ENCODE data around the gene OLFML1.

OLFML1 gene

DNA sequence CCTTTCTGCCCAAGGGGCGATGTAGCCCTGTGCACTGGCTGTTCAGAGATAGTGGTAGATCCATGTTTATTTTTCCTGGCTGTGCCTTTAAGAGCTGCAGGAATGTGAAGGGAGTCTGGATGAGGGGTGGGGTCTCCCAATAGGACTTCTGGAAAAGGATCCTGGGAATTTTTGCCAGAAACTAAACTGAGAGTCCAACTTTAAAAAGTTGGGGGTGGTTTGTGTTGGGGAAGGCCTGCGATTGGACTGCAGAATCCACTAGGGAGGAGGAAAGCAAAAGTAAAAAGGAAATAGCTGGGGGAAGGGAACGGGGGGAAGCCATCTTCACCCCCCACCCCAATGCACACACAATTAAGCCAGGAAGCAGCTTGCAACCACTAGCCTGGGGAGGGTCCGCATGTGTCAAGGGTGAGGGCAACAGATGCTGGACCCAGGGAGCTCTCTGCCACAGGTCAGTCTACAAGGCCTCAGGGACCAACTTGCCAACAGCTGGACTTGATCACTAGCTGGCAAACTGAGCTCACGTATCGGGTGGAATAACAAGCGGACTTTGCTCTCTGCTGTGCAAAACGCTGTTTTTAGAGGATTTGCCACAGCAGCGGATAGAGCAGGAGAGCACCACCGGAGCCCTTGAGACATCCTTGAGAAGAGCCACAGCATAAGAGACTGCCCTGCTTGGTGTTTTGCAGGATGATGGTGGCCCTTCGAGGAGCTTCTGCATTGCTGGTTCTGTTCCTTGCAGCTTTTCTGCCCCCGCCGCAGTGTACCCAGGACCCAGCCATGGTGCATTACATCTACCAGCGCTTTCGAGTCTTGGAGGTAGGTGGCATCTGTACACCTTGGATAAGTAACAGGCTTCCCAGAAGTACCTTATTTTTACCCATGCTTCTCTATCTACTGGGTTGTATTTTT, at the start of gene OLFML1:
OLFML1 (plus strand) TSS at position 321 of the 912 bp plus-strand sequence; CDS start at position 691, 370 bp downstream.
- no peak for DNase-seq (ENCODE audit: low spot score)

DNA sequence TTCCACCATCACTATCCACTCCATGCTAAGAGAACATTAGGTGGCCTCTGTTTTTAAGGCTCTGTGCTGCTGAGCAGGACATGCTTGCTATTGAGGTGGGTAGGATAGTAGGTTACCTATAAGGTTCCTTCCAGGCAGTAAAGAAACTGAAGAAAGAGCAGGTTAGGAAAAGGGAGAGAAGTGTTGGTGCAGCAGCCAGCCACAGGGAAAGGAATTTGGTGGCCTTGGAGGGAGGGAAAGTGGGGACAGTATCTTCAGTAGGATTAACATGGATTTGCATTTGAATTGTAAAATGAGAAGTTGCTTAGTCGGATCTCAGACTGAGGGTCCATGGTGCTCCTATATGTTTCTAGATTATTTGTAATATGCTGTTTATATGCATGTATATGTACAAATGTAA, 49.2 kb upstream of the OLFML1 start:
- no peak for DNase-seq (ENCODE audit: low spot score)

DNA sequence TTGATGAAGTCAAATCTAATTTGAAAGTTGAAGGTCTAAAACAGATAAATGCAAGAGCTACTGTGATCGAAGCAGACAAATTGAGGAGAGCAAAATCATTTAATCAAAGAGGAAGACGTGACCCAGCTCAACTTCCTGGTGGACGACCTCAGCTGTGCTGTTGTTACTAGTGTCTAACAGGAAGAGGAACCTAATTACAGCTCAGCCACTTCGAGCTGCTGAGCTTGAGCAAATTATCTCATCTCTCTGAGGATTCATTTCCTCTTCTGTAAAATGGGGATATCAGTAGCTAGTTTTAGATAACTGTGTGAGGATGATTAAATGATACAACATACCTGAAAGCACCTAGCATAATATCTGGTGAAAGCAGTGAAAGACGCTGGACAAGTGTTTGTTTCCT, 48.6 kb upstream of the OLFML1 start:
- DNase-seq (ENCODE audit: low spot score): peak; percentile 34

DNA sequence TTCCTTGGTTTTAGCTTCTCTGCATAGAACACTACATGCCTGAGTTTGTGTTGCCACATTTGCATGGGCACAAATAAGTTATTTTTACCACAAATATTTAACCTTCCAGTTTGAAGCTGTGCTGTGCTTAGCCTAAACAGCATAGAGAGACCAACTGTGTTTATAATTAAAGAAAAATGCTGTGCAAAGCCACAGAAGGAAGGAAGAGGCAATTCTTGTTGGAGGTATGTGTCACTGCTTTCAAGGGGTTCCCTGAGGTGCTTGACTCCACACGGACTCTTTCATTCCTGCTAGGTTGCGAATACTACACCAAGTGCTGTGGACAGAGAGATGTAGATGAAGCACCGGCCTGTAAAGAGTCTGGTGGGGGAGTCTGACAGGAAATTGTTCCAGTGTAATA, 47.6 kb upstream of the OLFML1 start:
- no peak for DNase-seq (ENCODE audit: low spot score)

DNA sequence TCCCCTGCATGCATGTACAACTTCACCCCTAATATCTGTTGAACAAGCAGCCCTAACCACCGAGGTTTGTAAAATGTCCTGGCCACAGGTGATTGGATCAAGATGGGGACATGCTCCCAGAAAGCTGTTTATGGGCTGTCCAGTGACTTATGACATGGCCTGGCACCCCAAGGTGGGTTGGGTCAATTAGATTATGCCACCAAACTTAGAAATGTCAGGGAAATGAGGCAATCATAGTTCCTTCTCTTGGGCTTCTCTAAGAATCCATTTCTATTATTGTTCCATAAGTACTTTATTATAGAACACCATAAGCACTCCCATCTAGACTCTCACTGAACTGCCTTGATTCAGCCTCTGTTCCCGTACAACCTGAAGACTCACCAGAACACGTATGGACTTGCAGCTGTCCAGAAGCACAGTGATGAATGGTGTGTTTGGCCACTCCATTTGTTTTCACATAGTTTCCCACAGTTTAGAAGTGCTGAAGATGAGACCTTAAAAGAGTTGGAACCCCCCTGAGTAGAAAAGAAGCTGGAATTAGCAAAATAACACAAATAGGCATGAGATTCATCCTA, 45.5 kb upstream of the OLFML1 start:
- no peak for DNase-seq (ENCODE audit: low spot score)

DNA sequence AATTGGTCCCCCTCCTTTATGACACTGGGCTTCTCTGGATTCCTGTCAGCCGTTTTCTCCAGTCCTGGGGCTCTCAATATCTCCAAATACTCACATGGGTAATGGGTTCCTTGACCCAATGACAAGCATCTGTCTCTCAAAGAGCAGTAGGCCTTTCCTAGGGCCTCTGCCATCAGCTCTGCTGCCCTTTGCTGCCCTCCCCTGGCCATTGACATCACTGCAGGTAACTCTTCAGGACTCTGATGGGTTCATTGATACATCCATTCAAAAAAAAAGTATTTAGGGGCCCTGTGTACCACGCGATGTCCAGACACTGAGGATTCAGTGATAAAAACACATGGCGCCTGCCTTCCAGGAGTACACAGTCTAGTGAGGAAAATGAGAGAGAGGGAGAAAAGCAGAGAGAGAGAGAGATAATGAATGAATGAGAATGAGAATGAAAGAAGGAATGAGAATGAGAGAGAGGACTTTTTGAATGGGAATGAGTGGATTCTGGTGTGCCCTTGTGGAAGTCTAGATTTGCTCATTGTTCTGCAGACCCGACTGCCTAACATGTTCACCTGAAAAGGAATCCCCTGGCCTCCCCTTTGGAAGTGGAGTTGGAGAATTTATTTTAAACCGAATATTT, 42.6 kb upstream of the OLFML1 start:
- peak; percentile 66 for DNase-seq (ENCODE audit: low spot score)

DNA sequence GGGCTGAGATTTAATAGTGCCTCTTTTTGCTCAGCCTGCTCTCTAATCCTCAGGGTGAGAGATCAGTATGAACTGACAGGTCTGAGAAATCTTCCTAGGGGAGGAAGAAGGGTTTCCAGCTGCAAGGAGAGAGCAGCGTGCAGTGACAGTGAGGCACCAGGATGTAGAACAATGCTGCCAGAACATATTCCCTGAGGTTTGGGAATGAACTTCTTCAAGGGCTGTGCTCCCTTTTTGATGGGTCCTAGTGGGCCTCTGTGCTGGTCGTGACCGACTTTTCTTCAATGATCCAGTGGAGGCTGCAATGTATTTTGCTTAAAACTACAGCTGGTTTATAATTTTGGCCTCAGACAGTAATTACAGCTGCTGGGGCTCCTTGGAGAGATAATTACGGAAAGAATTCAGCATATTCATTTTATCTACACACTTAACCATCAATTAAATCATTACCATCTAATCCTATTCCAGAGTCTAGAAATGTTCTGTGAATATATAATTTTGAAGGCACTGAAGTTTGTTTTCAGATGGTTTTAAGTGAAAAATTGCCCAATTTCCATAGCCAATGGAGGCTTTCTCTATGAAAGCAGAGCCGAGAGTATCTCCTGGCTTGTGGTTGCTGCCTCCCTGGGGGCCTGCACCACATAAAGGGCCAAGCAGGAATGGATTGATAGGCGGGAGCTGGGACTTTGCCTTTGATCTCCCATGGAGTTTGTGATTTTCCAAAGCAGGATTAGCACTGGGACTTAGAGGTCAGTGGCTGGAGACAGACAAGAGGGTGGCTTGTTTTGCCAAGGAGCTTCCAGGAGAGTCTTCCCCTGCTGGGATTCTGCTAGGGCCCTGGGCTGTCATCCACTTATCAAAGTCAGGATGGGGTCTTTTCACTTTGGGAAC, 41.0 kb upstream of the OLFML1 start:
- no peak for DNase-seq (ENCODE audit: low spot score)

DNA sequence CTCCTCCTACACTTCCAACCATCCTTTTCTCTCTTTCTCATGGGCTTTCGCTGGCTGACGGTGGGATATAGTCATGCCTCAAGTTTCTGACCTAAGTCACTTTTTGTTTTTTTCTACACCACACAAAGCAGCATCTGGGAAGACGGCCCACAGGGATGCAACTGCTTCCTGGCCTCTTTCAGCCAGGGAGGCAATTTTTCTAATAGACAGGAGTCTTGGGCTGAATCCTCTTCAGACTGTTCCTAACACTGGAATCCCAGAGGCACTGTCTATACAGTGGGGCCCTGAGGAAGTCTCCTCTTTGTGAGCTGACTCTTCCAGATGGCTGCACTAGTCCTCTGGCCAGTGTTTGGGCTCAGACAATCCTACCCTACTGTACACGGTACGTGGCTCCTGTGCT, 39.7 kb upstream of the OLFML1 start:
- no peak for DNase-seq (ENCODE audit: low spot score)

DNA sequence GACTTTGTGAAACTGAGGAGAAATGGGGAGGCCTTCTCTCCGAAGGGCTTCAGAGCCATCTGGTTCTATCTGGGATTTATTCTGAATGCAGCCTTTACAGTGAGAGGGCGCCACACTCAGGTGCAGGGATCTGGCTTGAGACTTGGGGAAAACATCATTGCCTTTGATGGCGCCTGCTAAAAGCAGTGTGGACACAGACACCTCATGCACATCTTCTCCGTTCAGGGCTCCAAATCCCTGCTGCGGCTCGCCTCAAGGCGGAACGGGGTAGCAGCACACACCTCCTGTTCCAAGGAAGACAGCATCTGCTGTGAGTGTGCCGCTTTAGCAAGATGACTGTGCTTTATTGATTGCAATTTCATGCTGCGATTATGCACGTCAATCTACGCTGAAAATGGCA, 37.1 kb upstream of the OLFML1 start:
- no peak for DNase-seq (ENCODE audit: low spot score)

DNA sequence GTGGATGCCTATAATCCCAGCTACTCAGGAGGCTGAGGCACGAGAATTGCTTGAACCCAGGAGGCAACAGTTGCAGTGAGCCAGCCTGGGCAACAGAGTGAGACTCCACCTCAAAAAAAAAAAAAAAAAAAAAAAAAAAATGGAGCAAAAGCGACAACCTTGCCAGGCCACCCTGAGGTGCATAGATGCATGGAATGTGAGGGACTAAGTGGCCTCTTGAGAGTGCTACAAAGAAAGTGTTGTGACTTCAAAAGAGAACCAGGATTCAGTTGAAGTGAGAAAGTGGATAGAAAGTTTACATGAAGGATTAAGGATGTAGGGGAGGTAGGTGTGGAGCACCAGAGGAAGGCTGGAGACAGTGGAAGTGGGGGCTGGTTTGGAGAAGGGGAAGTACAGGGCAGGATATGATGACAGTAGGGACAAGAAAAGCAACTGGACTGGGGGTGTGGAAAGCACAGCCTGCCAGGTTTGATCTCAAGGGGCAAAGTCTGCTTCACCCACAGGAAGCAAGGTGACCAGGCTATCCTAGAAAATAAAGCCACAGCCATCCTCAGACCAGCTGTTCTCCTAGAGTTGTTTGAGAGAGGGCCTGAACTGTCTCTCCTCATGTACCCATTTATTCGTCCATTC, 36.0 kb upstream of the OLFML1 start:
- no peak for DNase-seq (ENCODE audit: low spot score)

DNA sequence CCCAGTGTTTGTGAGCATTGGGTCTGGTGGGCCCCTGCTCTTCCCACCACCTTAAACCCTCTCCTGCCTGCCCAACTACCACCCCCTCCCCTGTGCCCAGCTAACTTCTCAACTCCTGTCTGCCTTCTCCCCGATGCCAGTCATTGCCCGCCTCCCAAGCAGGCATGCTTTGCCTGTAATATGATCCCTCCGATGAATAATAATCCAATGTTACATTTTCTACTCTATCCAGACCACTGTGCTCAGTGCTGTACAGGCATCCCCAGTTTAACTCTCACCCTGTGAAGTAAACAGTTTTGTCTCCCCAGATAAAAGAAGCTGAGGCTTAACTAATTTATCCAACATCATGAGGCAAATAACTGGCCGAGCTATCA, 35.5 kb upstream of the OLFML1 start:
- DNase-seq (ENCODE audit: low spot score): no peak

DNA sequence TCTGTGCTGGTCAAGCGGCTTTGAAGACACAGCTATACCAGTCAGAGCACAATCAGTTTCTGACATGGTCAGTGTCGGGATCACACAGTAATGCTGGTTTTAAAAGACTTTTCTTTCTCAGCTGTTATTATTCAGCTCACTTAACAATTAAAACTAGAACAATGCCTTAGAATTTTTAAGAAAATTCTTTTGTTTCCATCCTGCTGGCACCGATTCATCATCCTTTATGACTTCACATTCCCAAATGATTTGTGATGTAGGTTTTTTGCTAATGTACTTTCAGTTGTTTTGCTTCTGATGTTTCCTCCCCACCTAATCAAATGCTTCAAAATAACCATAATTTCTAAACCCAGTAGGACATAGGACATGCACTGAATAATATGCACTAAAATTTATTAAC, 34.5 kb upstream of the OLFML1 start:
- DNase-seq (ENCODE audit: low spot score): no peak

DNA sequence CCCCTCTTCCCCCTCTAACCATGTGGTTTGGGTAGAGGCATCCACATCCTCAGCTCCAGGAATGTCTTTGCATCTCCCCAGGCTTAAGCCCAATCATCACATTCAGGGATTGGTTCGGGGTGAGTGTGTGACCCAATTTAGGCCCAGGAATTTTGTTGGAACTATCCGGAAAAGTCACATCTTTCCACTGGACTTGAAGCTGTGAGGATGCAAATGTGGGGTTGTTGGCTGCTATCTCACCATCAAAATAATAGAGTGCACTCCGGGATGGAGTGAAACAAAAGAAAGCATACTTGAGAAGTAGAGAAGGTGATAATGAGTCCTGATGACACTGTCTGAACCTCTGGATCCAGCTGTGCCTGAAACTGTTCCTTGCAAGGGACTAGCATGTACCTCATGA, 33.8 kb upstream of the OLFML1 start:
- DNase-seq (ENCODE audit: low spot score): no peak

DNA sequence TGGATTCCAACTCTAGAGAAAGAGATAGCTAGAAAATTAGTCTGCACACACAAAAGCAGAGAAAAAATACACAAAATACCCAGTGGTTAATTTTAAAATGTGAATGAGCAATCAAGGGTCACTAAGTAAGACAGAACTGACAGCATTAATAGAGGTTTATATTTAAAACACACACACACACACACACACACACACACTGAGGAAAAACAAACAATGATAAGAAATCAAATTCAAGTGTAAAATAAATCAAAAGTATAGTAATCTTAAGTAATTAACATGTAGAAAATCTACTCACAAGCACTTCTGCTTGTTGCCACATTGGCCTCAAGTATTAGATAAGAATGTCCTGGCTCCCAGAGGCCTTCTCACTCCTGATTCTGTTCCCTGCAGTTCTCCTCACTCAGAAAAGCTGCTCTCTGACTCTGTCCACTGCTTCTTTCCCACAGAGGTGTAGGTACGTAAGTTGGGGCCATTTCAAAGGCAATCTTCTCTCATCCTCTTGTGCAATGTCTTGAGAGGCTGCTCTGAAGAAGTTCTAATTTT, 33.3 kb upstream of the OLFML1 start:
- DNase-seq (ENCODE audit: low spot score): no peak

DNA sequence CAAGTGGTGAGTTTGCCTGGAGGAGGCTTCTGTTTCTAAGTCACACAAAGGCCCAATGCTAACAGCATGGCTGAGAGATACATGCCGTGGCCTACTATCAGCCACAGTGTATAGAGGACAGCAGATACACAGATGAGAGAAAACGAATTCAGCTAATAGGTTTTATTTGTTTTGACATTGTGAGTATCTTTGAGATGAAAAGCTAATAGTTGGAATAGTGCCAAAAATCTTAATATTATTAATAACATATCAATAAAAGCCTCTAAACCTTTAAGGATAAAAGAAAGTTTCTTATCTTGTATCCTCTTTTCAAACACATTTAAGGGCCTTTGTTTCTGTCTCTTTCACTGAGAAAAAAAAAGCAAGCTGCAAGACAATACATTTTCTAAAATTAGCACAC, 30.5 kb upstream of the OLFML1 start:
- no peak for DNase-seq (ENCODE audit: low spot score)

DNA sequence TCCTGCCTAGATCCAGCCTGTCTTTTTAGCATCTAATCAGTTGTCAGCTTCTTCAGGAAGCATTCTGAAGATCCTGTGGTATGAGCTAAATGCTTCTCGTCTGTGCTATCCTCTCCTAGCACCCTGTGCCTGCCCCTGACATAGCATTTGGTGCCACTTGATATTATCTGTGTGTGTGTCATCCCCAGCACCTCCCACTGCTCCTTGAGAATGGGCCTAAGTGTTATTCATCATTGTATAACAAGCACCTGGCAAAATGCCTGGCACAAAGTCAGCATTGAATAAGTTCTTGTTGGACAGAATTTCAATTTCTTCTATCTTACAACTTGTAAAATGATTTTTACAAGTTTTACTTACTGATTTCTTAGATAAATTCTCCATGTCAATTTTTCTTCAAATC, 28.1 kb upstream of the OLFML1 start:
- no peak for DNase-seq (ENCODE audit: low spot score)

DNA sequence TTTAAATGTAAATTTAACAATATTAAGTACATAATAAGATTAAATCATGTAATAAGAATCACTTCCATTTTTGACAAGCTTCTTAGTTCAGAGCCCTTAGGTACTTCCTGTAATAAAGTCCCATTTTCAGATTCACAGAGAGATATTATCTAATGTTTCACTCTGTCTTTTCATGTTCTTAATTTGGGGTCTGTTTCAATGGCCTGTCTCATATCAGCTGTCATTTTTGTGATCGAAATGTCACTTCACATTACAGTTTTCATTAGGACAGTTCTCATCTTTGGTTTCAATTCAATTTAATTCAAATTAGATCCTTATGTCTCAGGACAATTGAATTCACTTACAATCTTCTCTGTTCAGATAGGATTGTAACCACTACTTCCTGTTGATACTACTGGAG, 22.6 kb upstream of the OLFML1 start:
- DNase-seq (ENCODE audit: low spot score): no peak

DNA sequence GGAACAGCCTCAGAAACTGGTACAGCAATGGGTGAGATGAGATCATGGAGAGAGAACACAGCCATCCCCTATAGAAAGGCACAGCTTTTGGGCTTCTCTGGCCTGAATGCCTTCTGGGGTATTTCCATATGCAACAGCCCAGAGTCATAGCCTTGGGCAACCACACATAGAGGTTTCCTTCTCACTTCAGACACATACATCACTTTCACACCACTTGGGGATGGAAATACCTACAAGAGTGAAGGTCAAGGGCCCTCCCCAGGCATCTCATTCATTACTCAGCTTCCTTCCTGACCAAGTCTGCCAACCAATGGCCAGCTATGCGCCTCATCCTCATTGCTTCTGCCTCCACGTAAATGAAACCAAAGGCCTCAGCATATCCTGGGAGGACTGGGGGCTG, 17.7 kb upstream of the OLFML1 start:
- DNase-seq (ENCODE audit: low spot score): no peak

DNA sequence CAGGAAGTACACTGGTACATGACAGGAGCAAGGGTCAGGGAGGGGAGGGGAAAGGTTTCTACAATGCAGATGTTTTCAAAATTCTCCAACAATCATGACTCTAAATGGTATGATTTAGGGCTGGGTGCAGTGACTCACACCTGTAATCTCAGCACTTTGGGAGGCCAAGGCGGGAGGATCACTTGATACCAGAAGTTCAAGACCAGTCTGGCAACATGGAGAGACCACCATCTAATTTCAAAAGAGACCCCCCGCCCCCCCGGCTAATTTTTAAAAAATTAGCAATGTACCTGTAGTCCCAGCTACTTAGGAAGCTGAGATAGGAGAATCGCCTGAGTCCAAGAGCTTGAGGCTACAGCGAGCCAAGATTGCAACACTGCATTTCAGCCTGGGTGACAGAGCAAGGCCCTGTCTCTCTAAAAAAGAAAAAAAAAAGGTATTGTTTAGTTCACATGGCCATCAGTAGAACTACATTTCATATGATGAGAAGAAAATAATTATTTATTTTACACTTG, 15.9 kb upstream of the OLFML1 start:
- no peak for DNase-seq (ENCODE audit: low spot score)

DNA sequence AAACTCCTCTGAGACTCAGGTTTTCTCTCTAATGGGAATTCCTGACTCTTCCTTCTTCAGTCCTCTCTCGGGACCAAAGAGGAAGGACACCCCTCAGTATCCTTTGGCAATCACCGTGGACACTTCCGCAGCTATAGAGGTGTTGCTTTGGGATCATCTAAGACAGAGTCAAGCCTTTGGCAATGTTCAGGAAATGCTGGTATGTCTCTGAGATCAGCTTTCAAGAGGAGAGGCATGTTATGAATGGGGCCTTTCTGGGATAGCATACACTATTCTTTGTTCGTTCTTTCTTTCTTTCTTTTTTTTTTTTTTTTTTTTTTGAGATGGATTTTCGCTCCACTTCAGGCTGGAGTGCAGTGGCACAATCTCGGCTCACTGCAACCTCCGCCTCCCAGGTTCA, 14.2 kb upstream of the OLFML1 start:
- DNase-seq (ENCODE audit: low spot score): no peak

DNA sequence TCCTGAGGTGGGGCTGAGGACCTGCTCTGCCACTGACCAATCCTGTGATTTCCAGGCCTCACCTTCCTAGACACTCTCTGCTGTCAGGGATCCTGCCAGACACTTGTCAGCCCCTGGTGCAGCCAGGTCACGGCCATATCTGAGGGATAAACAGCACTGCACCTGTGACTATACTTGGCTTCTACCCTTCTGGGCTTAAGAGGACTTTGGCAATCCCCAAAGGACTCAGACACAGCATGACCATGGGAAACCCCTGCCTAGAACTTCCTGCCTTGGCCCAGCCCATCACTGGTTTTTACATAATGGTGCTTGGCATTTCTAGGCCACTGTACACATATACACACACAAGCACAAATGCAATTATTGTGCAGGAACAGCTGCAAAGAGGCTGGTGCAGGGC, 11.6 kb upstream of the OLFML1 start:
- no peak for DNase-seq (ENCODE audit: low spot score)
